A172 (cell line): ENCODE data around the gene FRMD5. TPM values are rescaled to one million over a fixed set of nuclear protein-coding genes. Genes with fewer than 3 reads are reported as not detected.

Experiments used
- DNase-seq: peaks from one replicate; pipeline ENCODE4 v3.0.0-alpha.2; 2015; ENCODE audit warnings: low spot score
- total RNA-seq: library from RNA; depleted of rRNA; stranded (reverse); fragments of >200 nt; shearing (Covaris generic); gene quantifications from 2 replicates; pipeline ENCODE4 v1.2.3, GENCODE V29; 2014

FRMD5 gene
- total RNA-seq, 1 experiment from 2014 or later: 13.2 TPM

GRCh38 chr15:43975770-43976169, 219.3 kb downstream of the FRMD5 start:
- no peak for DNase-seq

- no peak for DNase-seq
These were observed 219.7 kb downstream of the FRMD5 start for GRCh38 chr15:43975326-43975725.

GRCh38 chr15:43974852-43975251, 220.2 kb downstream of the FRMD5 start:
- no peak for DNase-seq

- DNase-seq: no peak
These were observed 225.2 kb downstream of the FRMD5 start for GRCh38 chr15:43969802-43970375.

- DNase-seq: no peak
These were observed 226.5 kb downstream of the FRMD5 start for GRCh38 chr15:43968551-43968950.

GRCh38 chr15:43966646-43967045, 228.4 kb downstream of the FRMD5 start:
- DNase-seq: no peak

- peak; percentile 33 for DNase-seq
These were observed 236.2 kb downstream of the FRMD5 start for GRCh38 chr15:43958861-43959330.

- DNase-seq: no peak
These were observed 237.3 kb downstream of the FRMD5 start for GRCh38 chr15:43957724-43958123.

- DNase-seq: no peak
These were observed 239.9 kb downstream of the FRMD5 start for GRCh38 chr15:43955140-43955539.

GRCh38 chr15:43954181-43954621, 240.9 kb downstream of the FRMD5 start:
- DNase-seq: peak; percentile 22

GRCh38 chr15:43953402-43953801, 241.7 kb downstream of the FRMD5 start:
- no peak for DNase-seq

- DNase-seq: no peak
These were observed 244.5 kb downstream of the FRMD5 start for GRCh38 chr15:43950531-43950930.

GRCh38 chr15:43948691-43949325, 246.3 kb downstream of the FRMD5 start:
- DNase-seq: no peak

GRCh38 chr15:43943511-43943910, 251.6 kb downstream of the FRMD5 start:
- DNase-seq: no peak

GRCh38 chr15:43942194-43942593, 252.9 kb downstream of the FRMD5 start:
- DNase-seq: no peak

GRCh38 chr15:43941555-43941954, 253.5 kb downstream of the FRMD5 start:
- DNase-seq: no peak

GRCh38 chr15:43941071-43941470, 254.0 kb downstream of the FRMD5 start:
- DNase-seq: no peak

- DNase-seq: peak; percentile 15
These were observed 256.0 kb downstream of the FRMD5 start for GRCh38 chr15:43939070-43939469.

- DNase-seq: peak; percentile 25
These were observed 260.6 kb downstream of the FRMD5 start for GRCh38 chr15:43934480-43934879.

- DNase-seq: no peak
These were observed 262.2 kb downstream of the FRMD5 start for GRCh38 chr15:43932907-43933306.

- DNase-seq: no peak
These were observed 263.2 kb downstream of the FRMD5 start for GRCh38 chr15:43931790-43932435.

- no peak for DNase-seq
These were observed 264.0 kb downstream of the FRMD5 start for GRCh38 chr15:43931119-43931518.

- DNase-seq: no peak
These were observed 264.5 kb downstream of the FRMD5 start for GRCh38 chr15:43930556-43930955.
